ENCODE measurements around the gene FBRSL1. TPM values are rescaled to one million over a fixed set of nuclear protein-coding genes. Genes with fewer than 3 reads are reported as not detected.

Gene FBRSL1
- total RNA-seq, 1 donor from 2014 or later = 108 TPM

- Mint-ChIP-seq H3K27me3 (peaks cover 11% of the 10 kb centered on the region), H3K36me3 (no peaks in the 10 kb centered on the region), H3K9me3 (no peaks in the 10 kb centered on the region), H3K27ac (peak overlapping the region; percentile 61), H3K4me3 (peak overlapping the region; percentile 52), H3K4me1 (ENCODE audit: unreplicated experiment) (peaks cover 7% of the 10 kb centered on the region)
- TF ChIP-seq, protein P1, sequence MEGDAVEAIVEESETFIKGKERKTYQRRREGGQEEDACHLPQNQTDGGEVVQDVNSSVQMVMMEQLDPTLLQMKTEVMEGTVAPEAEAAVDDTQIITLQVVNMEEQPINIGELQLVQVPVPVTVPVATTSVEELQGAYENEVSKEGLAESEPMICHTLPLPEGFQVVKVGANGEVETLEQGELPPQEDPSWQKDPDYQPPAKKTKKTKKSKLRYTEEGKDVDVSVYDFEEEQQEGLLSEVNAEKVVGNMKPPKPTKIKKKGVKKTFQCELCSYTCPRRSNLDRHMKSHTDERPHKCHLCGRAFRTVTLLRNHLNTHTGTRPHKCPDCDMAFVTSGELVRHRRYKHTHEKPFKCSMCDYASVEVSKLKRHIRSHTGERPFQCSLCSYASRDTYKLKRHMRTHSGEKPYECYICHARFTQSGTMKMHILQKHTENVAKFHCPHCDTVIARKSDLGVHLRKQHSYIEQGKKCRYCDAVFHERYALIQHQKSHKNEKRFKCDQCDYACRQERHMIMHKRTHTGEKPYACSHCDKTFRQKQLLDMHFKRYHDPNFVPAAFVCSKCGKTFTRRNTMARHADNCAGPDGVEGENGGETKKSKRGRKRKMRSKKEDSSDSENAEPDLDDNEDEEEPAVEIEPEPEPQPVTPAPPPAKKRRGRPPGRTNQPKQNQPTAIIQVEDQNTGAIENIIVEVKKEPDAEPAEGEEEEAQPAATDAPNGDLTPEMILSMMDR (conservative IDR thresholded peaks at IDR 0.05) = no peak
- no peak for DNase-seq (ENCODE audit: extremely low spot score, unreplicated experiment)
Measured at GRCh38 chr12:132550014-132550802, 60.3 kb downstream of the FBRSL1 start.

GRCh38 chr12:132550830-132551640, 61.1 kb downstream of the FBRSL1 start:
- Mint-ChIP-seq H3K36me3 (no peaks in the 10 kb centered on the region), H3K4me1 (ENCODE audit: unreplicated experiment) (peaks cover 4% of the 10 kb centered on the region), H3K9me3 (no peaks in the 10 kb centered on the region), H3K27ac (no peak overlapping the region), H3K27me3 (peaks cover 9% of the 10 kb centered on the region), H3K4me3 (no peak overlapping the region)
- DNase-seq (ENCODE audit: extremely low spot score, unreplicated experiment) = no peak
- TF ChIP-seq, protein P1 (conservative IDR thresholded peaks at IDR 0.05) = no peak

GRCh38 chr12:132551641-132552031, 61.7 kb downstream of the FBRSL1 start:
- Mint-ChIP-seq H3K27me3 (peaks cover 9% of the 10 kb centered on the region), H3K27ac (no peak overlapping the region), H3K9me3 (no peaks in the 10 kb centered on the region), H3K4me1 (ENCODE audit: unreplicated experiment) (peaks cover 4% of the 10 kb centered on the region), H3K36me3 (no peaks in the 10 kb centered on the region), H3K4me3 (no peak overlapping the region)
- DNase-seq (ENCODE audit: extremely low spot score, unreplicated experiment) = no peak
- TF ChIP-seq, protein P1 (conservative IDR thresholded peaks at IDR 0.05) = no peak

- no peak overlapping the region for H3K4me3 Mint-ChIP-seq
- no peak for DNase-seq (ENCODE audit: extremely low spot score, unreplicated experiment)
- TF ChIP-seq, protein P1 (conservative IDR thresholded peaks at IDR 0.05) = peak; percentile 71
Measured at GRCh38 chr12:132554845-132555630, 65.1 kb downstream of the FBRSL1 start.

DNA sequence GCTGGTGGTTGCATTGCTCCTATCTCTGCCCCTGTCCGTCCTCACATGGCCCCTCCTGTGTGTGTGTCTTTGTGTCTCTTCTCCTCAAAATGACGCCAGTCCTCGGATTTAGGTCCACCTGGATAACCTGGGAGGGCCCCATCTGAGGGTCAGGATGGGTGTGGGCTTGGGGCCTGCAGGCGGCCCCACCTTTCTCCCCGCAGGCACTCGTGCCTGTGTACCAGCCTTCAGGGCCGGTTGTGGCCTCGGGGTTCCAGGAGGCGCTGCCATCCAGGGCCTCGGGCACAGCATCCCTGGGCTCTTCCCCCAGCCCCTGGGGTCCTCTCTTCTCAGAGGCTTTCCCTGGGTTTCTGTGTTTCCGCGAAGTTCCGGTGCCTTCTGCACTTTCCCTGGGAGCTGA, 65.7 kb downstream of the FBRSL1 start:
- Mint-ChIP-seq H3K9me3 (no peaks in the 10 kb centered on the region), H3K4me1 (ENCODE audit: unreplicated experiment) (peaks cover 5% of the 10 kb centered on the region), H3K27me3 (peaks cover 3% of the 10 kb centered on the region), H3K4me3 (no peak overlapping the region), H3K36me3 (peaks cover 3% of the 10 kb centered on the region), H3K27ac (no peak overlapping the region)
- no peak for DNase-seq (ENCODE audit: extremely low spot score, unreplicated experiment)
- TF ChIP-seq, protein P1 (conservative IDR thresholded peaks at IDR 0.05) = no peak

More at GRCh38 chr12:132554845-132555630, 65.1 kb downstream of the FBRSL1 start:
- no peaks in the 10 kb centered on the region for H3K9me3 Mint-ChIP-seq
- peaks cover 3% of the 10 kb centered on the region for H3K36me3 Mint-ChIP-seq
- H3K27ac Mint-ChIP-seq = no peak overlapping the region
- peaks cover 9% of the 10 kb centered on the region for H3K4me1 Mint-ChIP-seq (ENCODE audit: unreplicated experiment)
- peaks cover 9% of the 10 kb centered on the region for H3K27me3 Mint-ChIP-seq
